GM12891 (cell line): ENCODE results near the gene OR10H3.

ENCODE experiments used
- POLR2A ChIP-seq: IDR thresholded peaks from 2 replicates; pipeline ENCODE4 v1.6.1; 2011; ENCODE audit warnings: low read depth, low read length, control low read depth
- POU2F2 ChIP-seq: IDR thresholded peaks from 2 replicates; pipeline ENCODE4 v1.6.1; 2011; ENCODE audit warnings: low read depth, mild to moderate bottlenecking, control low read depth, low read length, moderate library complexity
- TAF1 ChIP-seq: IDR thresholded peaks from 2 replicates; pipeline ENCODE4 v1.6.1; 2011; ENCODE audit warnings: low read depth, low read length, control low read depth

GRCh38 chr19:15769586-15769985 lies 31.8 kb downstream of the OR10H3 start:
- no peak for TF ChIP-seq POU2F2
- no peak for TF ChIP-seq POLR2A
- TF ChIP-seq TAF1: no peak
